ENCODE measurements around the gene DDX51. TPM values are rescaled to one million over a fixed set of nuclear protein-coding genes. Genes with fewer than 3 reads are reported as not detected.

DDX51 gene
- polyA plus RNA-seq, 1 donor from 2014 or later = 8.9 TPM

DNA sequence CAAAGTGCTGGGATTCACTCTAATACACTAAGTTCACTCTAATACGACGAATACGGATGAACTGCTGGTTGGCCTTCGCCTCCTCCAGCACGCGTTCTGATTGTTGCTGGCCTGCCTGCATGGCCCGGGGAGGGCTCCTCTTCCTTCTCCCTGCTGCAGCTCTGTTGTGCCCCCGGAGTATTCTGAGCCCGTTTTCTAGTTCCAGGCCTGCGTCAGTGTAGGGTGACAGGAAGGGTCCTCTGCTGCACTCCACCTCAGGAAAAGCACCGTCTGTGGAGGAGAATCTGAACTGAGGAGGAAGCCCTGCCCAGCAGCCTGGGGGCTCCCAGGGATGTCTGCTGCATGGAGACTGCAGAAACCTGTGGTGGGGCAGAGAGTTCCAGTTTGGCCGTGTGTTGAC is 44.4 kb downstream of the DDX51 start:
- Mint-ChIP-seq H3K27ac (no peak overlapping the region), H3K4me3 (no peak overlapping the region), H3K9me3 (no peaks in the 10 kb centered on the region), H3K4me1 (peaks cover 0 to 9% (median 5%) of the 10 kb centered on the region in 3 donors), H3K27me3 (no peaks in the 10 kb centered on the region), H3K36me3 (peaks cover 13% of the 10 kb centered on the region)

DNA sequence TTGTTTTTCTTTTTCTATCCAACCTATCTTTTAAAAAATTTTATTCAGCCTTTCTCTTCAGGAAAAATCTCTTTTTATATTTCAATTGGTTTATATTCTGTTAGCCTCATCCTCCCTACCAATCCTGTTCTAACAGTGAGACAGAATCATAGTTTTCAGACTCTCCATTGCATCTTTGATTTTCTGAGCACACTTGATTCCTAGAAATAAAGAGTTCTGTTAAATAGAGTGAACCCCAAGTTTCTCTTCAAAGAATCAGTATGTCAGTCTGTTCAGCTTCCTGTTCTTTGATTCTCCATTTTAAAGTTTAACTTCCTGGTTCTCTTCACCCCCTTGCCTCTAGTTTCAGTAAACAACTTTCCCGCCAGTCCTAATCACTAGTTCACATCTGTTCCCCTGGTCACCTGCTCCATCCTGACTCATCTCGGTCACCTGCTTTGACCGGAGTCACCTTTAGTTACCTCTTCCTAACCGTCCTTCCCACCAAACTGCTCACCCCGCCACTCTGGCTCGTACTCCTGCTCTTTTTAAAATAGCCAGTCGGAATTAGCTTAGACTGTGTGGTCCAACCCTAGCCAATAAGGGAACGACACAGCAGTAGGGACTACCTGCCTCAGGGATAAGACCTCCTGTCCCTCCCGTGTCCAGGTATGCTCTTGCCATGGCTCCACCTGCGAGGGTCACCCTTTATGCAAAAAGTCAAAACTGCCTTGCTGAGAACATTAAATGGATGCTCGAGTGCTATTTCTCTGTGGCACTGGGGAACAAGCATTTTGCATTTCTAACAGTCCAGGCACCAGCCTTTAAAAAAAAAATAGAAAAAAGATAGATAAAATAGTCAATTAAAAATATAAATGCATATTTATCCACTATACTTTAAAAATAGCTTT is 48.4 kb downstream of the DDX51 start:
- no peaks in the 10 kb centered on the region for H3K27me3 Mint-ChIP-seq
- no peaks in the 10 kb centered on the region for H3K9me3 Mint-ChIP-seq
- H3K4me3 Mint-ChIP-seq = no peak overlapping the region
- no peak overlapping the region for H3K27ac Mint-ChIP-seq
- H3K4me1 Mint-ChIP-seq = peaks cover 0 to 9% (median 5%) of the 10 kb centered on the region in 3 donors
- peaks cover 19% of the 10 kb centered on the region for H3K36me3 Mint-ChIP-seq

DNA sequence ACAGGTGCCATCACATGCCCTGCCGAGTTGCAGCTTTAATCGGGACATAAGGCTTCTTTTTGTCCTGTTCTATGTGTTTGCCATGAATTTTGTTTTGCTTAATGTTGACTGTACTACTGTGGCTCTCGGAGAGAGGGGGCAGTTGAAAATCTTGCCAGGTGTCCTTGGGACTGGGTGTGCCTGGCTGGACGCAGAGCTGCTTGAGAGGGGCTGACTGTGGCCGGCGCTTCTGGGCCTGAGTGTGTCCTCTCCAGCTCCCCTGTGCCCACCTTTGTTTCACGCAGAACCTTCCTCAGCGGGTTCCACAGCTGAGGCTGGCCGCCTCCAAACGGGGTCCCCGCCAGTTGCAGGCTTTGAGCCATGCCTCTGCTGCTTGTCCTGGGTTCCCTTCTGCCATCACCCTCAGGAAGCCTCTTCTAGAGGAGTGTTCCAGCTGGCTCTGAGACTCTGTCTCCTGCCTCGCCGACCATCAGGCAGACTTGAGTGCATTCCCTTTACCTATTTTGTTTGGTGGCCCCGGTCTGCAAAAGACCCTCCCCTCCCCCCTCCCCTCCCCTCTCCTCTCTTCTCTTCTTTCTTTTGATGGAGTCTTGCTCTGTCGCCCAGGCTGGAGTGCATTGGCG is 49.7 kb downstream of the DDX51 start:
- no peak overlapping the region for H3K27ac Mint-ChIP-seq
- H3K9me3 Mint-ChIP-seq = no peaks in the 10 kb centered on the region
- no peaks in the 10 kb centered on the region for H3K27me3 Mint-ChIP-seq
- H3K4me3 Mint-ChIP-seq = no peak overlapping the region
- H3K4me1 Mint-ChIP-seq = peaks cover 5 to 16% (median 7%) of the 10 kb centered on the region in 3 donors
- peaks cover 19% of the 10 kb centered on the region for H3K36me3 Mint-ChIP-seq

DNA sequence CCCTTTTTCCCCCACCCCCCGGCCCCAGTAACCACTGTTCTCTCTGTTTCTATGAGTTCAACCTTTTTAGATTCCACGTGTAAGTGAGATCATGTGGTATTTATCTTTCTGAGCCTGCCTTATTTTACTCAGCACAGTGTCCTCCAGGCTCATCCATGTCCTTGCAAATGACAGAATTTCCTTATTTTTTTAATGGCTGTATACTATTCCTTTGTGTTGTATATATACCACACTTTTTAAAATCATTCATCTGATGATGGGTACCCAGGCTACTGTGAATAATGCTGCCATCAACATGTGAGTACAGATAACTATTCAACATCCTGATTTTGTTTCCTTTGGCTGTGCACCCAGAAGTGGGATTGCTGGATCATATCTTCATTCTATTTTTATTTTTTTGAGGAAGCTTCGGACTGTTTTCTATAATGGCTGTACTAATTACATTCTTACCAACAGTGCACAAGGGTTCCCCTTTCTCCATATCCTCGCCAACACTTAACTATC is 54.7 kb downstream of the DDX51 start:
- Mint-ChIP-seq H3K27me3 (no peaks in the 10 kb centered on the region), H3K27ac (peak overlapping the region in 1 of 3 donors; percentile 14), H3K36me3 (peaks cover 7% of the 10 kb centered on the region), H3K4me3 (peak overlapping the region in 1 of 4 donors; percentile 57), H3K4me1 (peaks cover 20 to 27% (median 21%) of the 10 kb centered on the region in 3 donors), H3K9me3 (no peaks in the 10 kb centered on the region)

Other genes with a start within 250 kb of the DDX51 start
- 1.6 TPM for gene ULK1, start 249.7 kb downstream of the DDX51 start, polyA plus RNA-seq
- 45.5 TPM for gene PUS1, start 215.0 kb downstream of the DDX51 start, polyA plus RNA-seq
- 11.1 TPM for gene EP400, start 194.4 kb downstream of the DDX51 start, polyA plus RNA-seq
- gene NOC4L, start 138 bp upstream of the DDX51 start, polyA plus RNA-seq = 31.2 TPM
- gene GALNT9, start 185.3 kb upstream of the DDX51 start, polyA plus RNA-seq = 1.5 TPM

Data from IgD-negative memory B cell (primary cell).